ENCODE measurements around the gene CCND1.

The CCND1 gene

DNA sequence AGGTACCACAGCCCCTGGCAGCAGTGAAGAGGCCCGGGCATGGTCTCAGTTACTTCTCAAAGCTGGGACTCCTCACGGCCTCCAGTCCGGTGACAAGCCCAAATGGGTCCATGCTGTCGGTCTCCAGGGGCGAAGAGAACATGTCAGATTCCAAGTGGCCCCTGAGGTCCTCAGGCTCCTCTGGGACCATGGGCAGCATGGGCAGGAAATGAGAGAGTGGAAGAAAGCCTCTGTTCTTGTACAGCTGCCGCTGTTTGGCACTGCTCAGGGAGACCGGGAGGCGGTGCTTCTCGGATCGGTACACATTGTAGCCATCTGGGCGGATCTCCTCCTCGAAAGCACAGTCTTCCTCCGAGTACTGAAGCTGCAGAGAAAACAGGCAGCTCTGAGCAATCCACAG lies 58.3 kb downstream of the CCND1 start:
- peaks cover 48 to 67% of the 10 kb centered on the region in 2 donors for H3K27me3 Mint-ChIP-seq
- H3K4me1 Mint-ChIP-seq: peaks cover 13 to 19% of the 10 kb centered on the region in 2 donors
- peak overlapping the region in 1 of 2 donors; percentile 32 for H3K4me3 Mint-ChIP-seq
- DNase-seq (no peak), ATAC-seq (replicated peaks) (peak in 1 of 2 donors; percentile 58)
- no peaks in the 10 kb centered on the region for H3K36me3 Mint-ChIP-seq
- H3K9me3 Mint-ChIP-seq: no peaks in the 10 kb centered on the region
- no peak overlapping the region for H3K27ac Mint-ChIP-seq

DNA sequence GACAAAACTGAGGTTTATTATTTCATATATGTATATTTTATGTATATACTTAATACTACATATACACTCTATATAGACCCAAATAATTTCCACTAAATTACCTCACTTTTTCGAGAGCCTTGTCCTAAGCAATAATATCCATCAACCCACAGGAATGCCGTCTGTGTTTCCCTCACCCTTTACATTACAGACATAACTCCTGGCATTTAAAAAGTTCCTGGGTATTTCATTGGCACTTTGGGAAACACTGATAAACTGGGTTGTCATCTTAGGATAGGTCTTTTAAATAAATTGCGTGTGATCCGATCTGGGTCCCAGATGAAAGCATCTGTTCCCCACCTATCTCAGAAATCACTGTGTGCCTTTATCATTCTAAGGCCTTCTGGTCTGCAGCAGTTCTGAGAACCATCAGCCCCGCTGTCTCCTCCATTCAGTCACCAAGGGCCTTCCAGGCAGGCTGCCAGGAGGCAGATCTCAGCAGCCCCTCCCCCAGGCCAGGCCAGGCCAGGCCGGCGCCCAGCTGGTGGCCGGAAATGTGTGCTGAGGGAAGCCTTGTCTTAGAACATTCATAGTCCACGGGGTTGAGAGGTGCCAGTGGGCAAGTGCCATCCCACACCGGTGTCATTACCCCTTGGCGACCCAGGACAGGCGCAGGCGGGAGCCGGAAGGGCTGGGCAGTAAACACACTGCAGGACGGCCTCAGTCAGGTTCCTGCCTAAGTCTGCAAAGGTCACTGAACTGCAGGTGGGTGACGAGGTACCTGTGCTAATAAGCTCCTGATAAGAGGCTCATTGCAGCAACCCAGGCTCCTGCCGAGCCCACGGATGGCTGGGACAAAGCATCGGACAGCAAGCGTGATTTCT lies 59.6 kb downstream of the CCND1 start:
- DNase-seq (no peak), ATAC-seq (replicated peaks) (no peak)
- H3K27ac Mint-ChIP-seq: no peak overlapping the region
- H3K36me3 Mint-ChIP-seq: no peaks in the 10 kb centered on the region
- H3K9me3 Mint-ChIP-seq: no peaks in the 10 kb centered on the region
- H3K27me3 Mint-ChIP-seq: peaks cover 51 to 67% of the 10 kb centered on the region in 2 donors
- no peak overlapping the region for H3K4me3 Mint-ChIP-seq
- H3K4me1 Mint-ChIP-seq: peaks cover 17 to 32% of the 10 kb centered on the region in 2 donors

DNA sequence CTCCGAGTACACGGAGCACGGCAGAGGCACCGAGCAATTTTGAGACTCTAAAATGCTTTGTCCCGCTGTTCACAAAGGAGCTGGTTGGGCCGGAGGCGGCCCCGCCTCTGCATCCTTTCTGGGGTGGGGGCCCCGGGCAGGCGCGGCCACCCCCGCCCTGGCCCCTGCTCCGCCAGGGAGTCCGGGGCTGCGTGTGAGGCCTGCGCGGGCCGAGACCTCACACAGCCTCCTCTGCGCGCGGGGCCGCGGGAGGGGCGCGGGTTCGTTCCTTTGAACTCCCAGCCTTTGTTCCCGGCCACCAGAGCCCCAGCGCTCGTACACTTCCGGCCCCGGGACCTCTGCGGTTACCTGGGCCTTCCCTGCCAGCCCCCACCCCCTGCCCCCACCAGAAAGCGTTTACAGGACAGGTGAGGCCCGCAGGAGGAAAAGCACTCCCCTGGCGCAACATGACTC lies 61.3 kb downstream of the CCND1 start:
- no peak overlapping the region for H3K4me3 Mint-ChIP-seq
- peaks cover 51 to 71% of the 10 kb centered on the region in 2 donors for H3K27me3 Mint-ChIP-seq
- H3K4me1 Mint-ChIP-seq: peaks cover 20 to 35% of the 10 kb centered on the region in 2 donors
- no peaks in the 10 kb centered on the region for H3K36me3 Mint-ChIP-seq
- no peak for ATAC-seq (replicated peaks)
- H3K9me3 Mint-ChIP-seq: no peaks in the 10 kb centered on the region
- no peak overlapping the region for H3K27ac Mint-ChIP-seq
- DNase-seq: no peak

DNA sequence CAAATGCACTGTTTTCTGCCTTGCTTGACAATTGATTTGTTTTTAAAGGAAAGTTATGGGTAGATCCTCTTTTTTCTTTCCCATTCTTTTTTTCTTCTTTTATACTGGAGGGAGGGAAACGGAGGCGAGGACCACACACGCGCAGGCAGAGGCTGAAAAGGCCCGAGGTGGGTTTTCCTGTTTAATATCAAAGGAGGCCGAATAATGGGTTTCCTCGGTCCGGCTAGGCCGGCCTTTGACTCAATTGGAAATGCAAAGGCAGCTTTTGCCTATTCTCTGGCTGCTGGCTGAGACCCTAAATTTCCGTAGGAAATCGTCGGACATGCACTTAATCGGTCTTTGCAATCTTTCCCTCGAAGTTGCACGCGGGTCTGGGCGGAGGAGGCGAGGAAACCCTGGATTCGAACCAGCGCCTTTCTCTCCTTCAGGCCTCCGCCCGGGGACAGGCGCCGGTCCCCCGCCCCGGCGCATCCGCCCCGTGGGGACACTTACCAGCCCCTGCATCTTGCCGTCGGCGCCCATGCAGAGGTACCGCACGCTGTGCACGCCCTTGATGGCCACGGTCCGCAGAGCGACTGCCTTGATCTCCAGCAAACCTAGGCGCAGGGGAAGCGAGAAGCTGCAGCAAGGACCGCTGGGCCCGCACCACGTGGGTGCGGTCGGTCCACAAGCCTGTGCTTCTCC lies 62.0 kb downstream of the CCND1 start:
- Mint-ChIP-seq H3K4me1 (peaks cover 20 to 35% of the 10 kb centered on the region in 2 donors), H3K36me3 (no peaks in the 10 kb centered on the region), H3K27ac (peak overlapping the region; percentile 89), H3K4me3 (peak overlapping the region; percentile 56 to 59), H3K27me3 (peaks cover 50 to 70% of the 10 kb centered on the region in 2 donors), H3K9me3 (no peaks in the 10 kb centered on the region)
- no peak for DNase-seq
- ATAC-seq (replicated peaks): no peak

DNA sequence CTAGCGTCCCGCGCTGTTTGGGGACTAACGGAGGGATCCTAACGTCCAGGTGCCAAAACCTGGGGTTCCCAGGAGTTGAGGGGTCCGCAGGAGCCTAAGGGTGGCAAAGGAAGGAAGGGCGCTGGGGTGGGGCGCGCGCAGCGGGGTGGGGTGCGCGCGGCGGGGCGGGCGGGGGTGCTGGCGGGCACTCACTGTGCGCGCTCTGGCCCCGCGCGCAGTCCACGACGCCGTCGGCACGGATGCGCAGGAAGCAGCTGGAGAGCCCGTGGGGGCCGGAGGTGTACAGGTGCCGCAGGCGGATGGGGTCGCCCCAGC lies 62.5 kb downstream of the CCND1 start:
- Mint-ChIP-seq H3K27ac (peak overlapping the region; percentile 89), H3K4me1 (peaks cover 20 to 35% of the 10 kb centered on the region in 2 donors), H3K36me3 (no peaks in the 10 kb centered on the region), H3K4me3 (peak overlapping the region; percentile 56 to 59), H3K27me3 (peaks cover 50 to 72% of the 10 kb centered on the region in 2 donors), H3K9me3 (no peaks in the 10 kb centered on the region)
- no peak for ATAC-seq (replicated peaks)
- no peak for DNase-seq
